Gastrocnemius medialis (tissue), 4 donors: ENCODE results near the gene FANCM. TPM values are rescaled to one million over a fixed set of nuclear protein-coding genes. Genes with fewer than 3 reads are reported as not detected.
A peak's percentile ranks its signal among the peaks of the same experiment; 100 is the strongest.
"Not testable (repeated sequence)": the region's sequence is repeated elsewhere in the genome, so short reads cannot be mapped to it uniquely, and the experiment has no call there.

Experiments used
- ATAC-seq, 2 donors: fragments of 150-250 bp; one replicate each; pipeline ENCODE4 v1.9.1; 2016
- DNase-seq, 2 donors: peaks; one replicate each; pipeline ENCODE4 v3.0.0-alpha.2; 2019
- H3K27ac ChIP-seq, 4 donors: fragments of 200-600 bp; sonication (generic); 1 replicate in 1 of 4; 2 replicates in 3 of 4; pipeline ENCODE4 v1.5.1; 2016 to 2018; ENCODE audit warnings: mild to moderate bottlenecking in 2 of 4, moderate library complexity in 1 of 4
- H3K27me3 ChIP-seq, 3 donors: fragments of 200-600 bp; sonication (generic) in 2 of 3; 1 replicate in 1 of 3; 2 replicates in 2 of 3; pipeline versions ENCODE4 v1.5.1 to v1.6.0; 2016 to 2019; ENCODE audit warnings: mild to moderate bottlenecking in 1 of 3, moderate library complexity in 1 of 3
- H3K36me3 ChIP-seq, 2 donors: fragments of 200-600 bp; sonication (generic) in 1 of 2; one replicate each; pipeline ENCODE4 v1.5.1; 2017 to 2018
- H3K4me1 ChIP-seq, 2 donors: fragments of 200-600 bp; sonication (generic) in 1 of 2; one replicate each; pipeline ENCODE4 v1.5.1; 2016 to 2017; ENCODE audit warnings: mild to moderate bottlenecking in 2 of 2
- H3K4me3 ChIP-seq, 4 donors: fragments of 200-600 bp; sonication (generic) in 3 of 4; 1 replicate in 1 of 4; 2 replicates in 3 of 4; pipeline ENCODE4 v1.5.1; 2016 to 2019; ENCODE audit warnings: mild to moderate bottlenecking in 2 of 4
- H3K9me3 ChIP-seq, 3 donors: fragments of 200-600 bp; sonication (generic) in 2 of 3; 1 replicate in 1 of 3; 2 replicates in 2 of 3; pipeline ENCODE4 v1.5.1; 2016 to 2019
- CTCF ChIP-seq, 5 experiments: fragments of 450-650 bp in 3 of 5; fragments of 200-600 bp in 2 of 5; sonication (generic) in 2 of 5; IDR thresholded peaks in 4 of 5; conservative IDR thresholded peaks in 1 of 5; 1 replicate in 4 of 5; 2 replicates in 1 of 5; pipeline ENCODE4 v1.5.1; 2016 to 2019; ENCODE audit warnings: antibody characterized with exemption in 5 of 5, mild to moderate bottlenecking in 3 of 5, moderate library complexity in 3 of 5
- POLR2A ChIP-seq, 2 donors: fragments of 450-650 bp; IDR thresholded peaks; one replicate each; pipeline ENCODE4 v1.6.1; 2017; ENCODE audit warnings: antibody characterized with exemption in 2 of 2, mild to moderate bottlenecking in 2 of 2, moderate library complexity in 2 of 2
- in situ Hi-C, 4 donors: fragments of 200-750 bp; cut with MboI; loops; one replicate each; pipeline versions ENCODE4 v1.15.0 to v1.8.0; 2017; ENCODE audit warnings: low sequenced_read_pairs in 4 of 4
- intact Hi-C: fragments of 100-400 bp; cut with DNase I; formaldehyde crosslinking; loops from one replicate; pipeline ENCODE4 v1.15.1; 2023; ENCODE audit warnings: low total_unique reads
- total RNA-seq, 4 donors: library from RNA; depleted of rRNA; stranded (reverse); fragments of >200 nt; gene quantifications; one replicate each; pipeline versions ENCODE4 v1.1.0 to v1.2.3, GENCODE V29; 2016

Gene FANCM
- total RNA-seq, 4 donors from 2014 or later, result 2.1 to 3.9 (median 2.9) TPM

- Histone ChIP-seq H3K36me3 (no peaks in the 10 kb centered on the region), H3K27me3 (no peaks in the 10 kb centered on the region), H3K9me3 (no peaks in the 10 kb centered on the region), H3K4me3 (peak within 1 kb of the TSS; percentile 66 to 89 (median 73)), H3K4me1 (peaks cover 63% of the 10 kb centered on the region in 2 donors), H3K27ac (peak within 1 kb of the TSS; percentile 89 to 95 (median 91))
- in situ Hi-C loops (loop anchor here (5.0 to 25.0 kb wide), 5 partner anchors 50 to 230 kb away; partner anchors contain the start of genes KLHL28 (in 4 of the 4), TOGARAM1 (in 4 of the 4) and PRPF39 (in 1 of the 4)), intact Hi-C loops (loop anchor here (1.0 to 5.0 kb wide), 5 partner anchors 50 to 237 kb away; partner anchors contain the start of genes MIS18BP1, PRPF39 and TOGARAM1)
- TF ChIP-seq POLR2A (IDR thresholded peaks at IDR 0.05) (peak; percentile 76 to 85), CTCF (IDR thresholded peaks at IDR 0.05 in 4 of 5, conservative IDR thresholded peaks at IDR 0.05 in 1 of 5) (peak in 1 of 5 experiments; percentile 14)
- peak; percentile 98 to 99 for DNase-seq
- peak; percentile 89 to 93 for ATAC-seq
Observed at GRCh38 chr14:45134051-45134958, 1.4 kb upstream of the FANCM start, which contains the start of gene FKBP3. TSS of gene FKBP3 (minus strand) at chr14:45134481. CDS start at chr14:45134456, 25 bp downstream.

GRCh38 chr14:45135156-45135555 is 574 bp upstream of the FANCM start:
- peak overlapping the region; percentile 89 to 95 (median 91) for H3K27ac ChIP-seq
- DNase-seq, result no peak
- no peaks in the 10 kb centered on the region for H3K36me3 ChIP-seq
- H3K4me3 ChIP-seq, result peak overlapping the region; percentile 66 to 89 (median 73)
- intact Hi-C loops, result loop anchor here (2.0 to 5.0 kb wide), 2 partner anchors 118 to 132 kb away; partner anchors contain the start of gene MIS18BP1
- in situ Hi-C loops, result loop anchor here in 3 of 4 donors (10.0 to 25.0 kb wide), 4 partner anchors 50 to 230 kb away; partner anchors contain the start of genes KLHL28 (in 3 of the 3), TOGARAM1 (in 3 of the 3) and PRPF39 (in 1 of the 3)
- no peaks in the 10 kb centered on the region for H3K9me3 ChIP-seq
- ATAC-seq, result no peak
- no peaks in the 10 kb centered on the region for H3K27me3 ChIP-seq
- peaks cover 54 to 55% of the 10 kb centered on the region in 2 donors for H3K4me1 ChIP-seq
- no peak for TF ChIP-seq CTCF (IDR thresholded peaks at IDR 0.05 in 4 of 5, conservative IDR thresholded peaks at IDR 0.05 in 1 of 5)
- TF ChIP-seq POLR2A (IDR thresholded peaks at IDR 0.05), result no peak

GRCh38 chr14:45136399-45136798 is 669 bp downstream of the FANCM start:
- no peaks in the 10 kb centered on the region for H3K36me3 ChIP-seq
- H3K27me3 ChIP-seq, result no peaks in the 10 kb centered on the region
- peak overlapping the region; percentile 66 to 89 (median 73) for H3K4me3 ChIP-seq
- peak overlapping the region; percentile 89 to 95 (median 91) for H3K27ac ChIP-seq
- DNase-seq, result no peak
- peaks cover 42% of the 10 kb centered on the region in 2 donors for H3K4me1 ChIP-seq
- no peak for ATAC-seq
- in situ Hi-C loops (loop anchor here in 3 of 4 donors (10.0 to 25.0 kb wide), 4 partner anchors 52 to 232 kb away; partner anchors contain the start of genes KLHL28 (in 3 of the 3), TOGARAM1 (in 3 of the 3) and PRPF39 (in 1 of the 3)), intact Hi-C loops (loop anchor here (5.0 kb wide), 1 partner anchor 131 kb away; no protein-coding TSS in a partner anchor)
- H3K9me3 ChIP-seq, result no peaks in the 10 kb centered on the region
- no peak for TF ChIP-seq CTCF (IDR thresholded peaks at IDR 0.05 in 4 of 5, conservative IDR thresholded peaks at IDR 0.05 in 1 of 5)
- no peak for TF ChIP-seq POLR2A (IDR thresholded peaks at IDR 0.05)

- Histone ChIP-seq H3K27ac (no peak overlapping the region), H3K4me1 (peaks cover 23 to 25% of the 10 kb centered on the region in 2 donors), H3K9me3 (no peaks in the 10 kb centered on the region), H3K36me3 (no peaks in the 10 kb centered on the region), H3K4me3 (no peak overlapping the region), H3K27me3 (no peaks in the 10 kb centered on the region)
- no peak for ATAC-seq
- in situ Hi-C loops, result loop anchor here in 1 of 4 donors (25.0 kb wide), 1 partner anchor 178 kb away; the partner anchor contains the start of genes KLHL28 and TOGARAM1
- intact Hi-C loops, result no loop called here
- TF ChIP-seq POLR2A (IDR thresholded peaks at IDR 0.05), result no peak
- TF ChIP-seq CTCF (IDR thresholded peaks at IDR 0.05 in 4 of 5, conservative IDR thresholded peaks at IDR 0.05 in 1 of 5), result no peak
- DNase-seq, result no peak
Observed at GRCh38 chr14:45140661-45141187, 5.0 kb downstream of the FANCM start.

GRCh38 chr14:45142083-45142482 is 6.4 kb downstream of the FANCM start:
- H3K4me3 ChIP-seq, DNase-seq, ATAC-seq, H3K36me3 ChIP-seq, intact Hi-C loops, H3K27ac ChIP-seq, H3K9me3 ChIP-seq, H3K27me3 ChIP-seq: not testable (repeated sequence)
- peaks cover 13 to 16% of the 10 kb centered on the region in 2 donors for H3K4me1 ChIP-seq
- in situ Hi-C loops, result loop anchor here in 1 of 4 donors (25.0 kb wide), 1 partner anchor 180 kb away; the partner anchor contains the start of genes KLHL28 and TOGARAM1
